PFSK-1 (cell line): ENCODE results near the gene ADCY2.

Source experiments
- FOXP2 ChIP-seq: optimal IDR thresholded peaks from 2 replicates; pipeline ENCODE3; 2011; ENCODE audit warnings: borderline replicate concordance, control low read depth, inconsistent platforms; ENCODE audit not compliant: insufficient read depth; ENCODE audit errors: extremely low read length, extremely low read depth
- POLR2AphosphoS5 ChIP-seq: IDR thresholded peaks from 2 replicates; pipeline ENCODE4 v1.6.1; 2012; ENCODE audit warnings: low read depth, mild to moderate bottlenecking, control low read depth, low read length, moderate library complexity
- REST ChIP-seq, 2 experiments: IDR thresholded peaks; 2 replicates each; pipeline versions ENCODE4 v1.6.1 to v1.8.0; 2011 to 2012; ENCODE audit warnings: low read depth in 2 of 2, low read length in 2 of 2, control low read depth in 1 of 2, inconsistent platforms in 1 of 2, mild to moderate bottlenecking in 1 of 2, moderate library complexity in 1 of 2; ENCODE audit not compliant: insufficient read depth in 1 of 2
- SIN3A ChIP-seq: IDR thresholded peaks from 2 replicates; pipeline ENCODE4 v1.6.1; 2012; ENCODE audit warnings: mild to moderate bottlenecking, low read length, moderate library complexity, borderline replicate concordance; ENCODE audit not compliant: insufficient read depth
- TAF1 ChIP-seq: IDR thresholded peaks from 2 replicates; pipeline ENCODE4 v1.6.1; 2012; ENCODE audit warnings: low read length, control low read depth, borderline replicate concordance; ENCODE audit not compliant: insufficient read depth

Gene ADCY2

GRCh38 chr5:7419367-7419766, 23.4 kb downstream of the ADCY2 start:
- TF ChIP-seq TAF1: no peak
- TF ChIP-seq FOXP2: no peak
- TF ChIP-seq POLR2AphosphoS5: no peak
- TF ChIP-seq SIN3A: no peak
- TF ChIP-seq REST (IDR thresholded peaks at IDR 0.05; ENCODE audit: insufficient read depth in 1 of 2, low read depth in 2 of 2, low read length in 2 of 2): no peak

- TF ChIP-seq REST (IDR thresholded peaks at IDR 0.05; ENCODE audit: insufficient read depth in 1 of 2, low read depth in 2 of 2, low read length in 2 of 2): no peak
- TF ChIP-seq FOXP2: no peak
- no peak for TF ChIP-seq SIN3A
- TF ChIP-seq TAF1: no peak
- TF ChIP-seq POLR2AphosphoS5: no peak
Measured at GRCh38 chr5:7419846-7420245, 23.9 kb downstream of the ADCY2 start.

DNA sequence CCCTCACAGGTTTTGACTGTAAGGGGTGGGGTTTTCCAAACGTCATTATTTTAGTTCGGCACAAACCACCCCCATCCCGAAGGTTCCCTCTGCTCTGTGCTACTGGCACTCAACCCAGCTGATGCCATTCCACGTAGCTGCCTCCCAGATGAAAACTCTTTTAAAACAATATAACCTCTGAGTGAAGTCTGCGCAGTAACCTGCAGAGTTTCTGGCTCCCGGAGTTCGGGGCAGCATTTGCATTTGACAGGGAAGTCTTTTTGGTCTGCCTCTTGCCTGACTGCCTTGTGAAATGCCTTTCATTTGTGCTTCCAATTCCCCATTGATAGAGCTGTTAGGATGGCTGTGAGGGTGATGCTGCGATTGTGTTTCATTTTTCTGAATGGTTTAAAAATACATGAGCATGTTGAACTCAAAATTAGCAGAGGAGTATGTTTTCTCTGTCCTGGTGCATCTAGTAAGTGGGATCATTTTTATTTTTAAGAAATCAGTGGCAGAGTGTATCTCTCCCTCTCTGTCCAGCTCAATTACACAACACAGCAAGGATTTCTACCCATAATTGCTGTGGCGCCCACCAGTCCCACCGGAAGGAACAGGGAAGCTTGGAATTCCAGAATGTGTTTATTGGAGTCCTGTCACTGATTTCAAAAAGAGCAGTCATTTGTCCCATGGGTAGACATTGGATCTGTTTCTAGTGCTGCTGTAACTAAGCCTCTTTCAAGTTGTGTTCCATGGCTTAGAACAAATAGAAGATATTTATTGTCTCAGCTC, 24.8 kb downstream of the ADCY2 start:
- TF ChIP-seq REST (IDR thresholded peaks at IDR 0.05; ENCODE audit: insufficient read depth in 1 of 2, low read depth in 2 of 2, low read length in 2 of 2) (no peak), SIN3A (no peak), POLR2AphosphoS5 (no peak), FOXP2 (no peak), TAF1 (no peak)

DNA sequence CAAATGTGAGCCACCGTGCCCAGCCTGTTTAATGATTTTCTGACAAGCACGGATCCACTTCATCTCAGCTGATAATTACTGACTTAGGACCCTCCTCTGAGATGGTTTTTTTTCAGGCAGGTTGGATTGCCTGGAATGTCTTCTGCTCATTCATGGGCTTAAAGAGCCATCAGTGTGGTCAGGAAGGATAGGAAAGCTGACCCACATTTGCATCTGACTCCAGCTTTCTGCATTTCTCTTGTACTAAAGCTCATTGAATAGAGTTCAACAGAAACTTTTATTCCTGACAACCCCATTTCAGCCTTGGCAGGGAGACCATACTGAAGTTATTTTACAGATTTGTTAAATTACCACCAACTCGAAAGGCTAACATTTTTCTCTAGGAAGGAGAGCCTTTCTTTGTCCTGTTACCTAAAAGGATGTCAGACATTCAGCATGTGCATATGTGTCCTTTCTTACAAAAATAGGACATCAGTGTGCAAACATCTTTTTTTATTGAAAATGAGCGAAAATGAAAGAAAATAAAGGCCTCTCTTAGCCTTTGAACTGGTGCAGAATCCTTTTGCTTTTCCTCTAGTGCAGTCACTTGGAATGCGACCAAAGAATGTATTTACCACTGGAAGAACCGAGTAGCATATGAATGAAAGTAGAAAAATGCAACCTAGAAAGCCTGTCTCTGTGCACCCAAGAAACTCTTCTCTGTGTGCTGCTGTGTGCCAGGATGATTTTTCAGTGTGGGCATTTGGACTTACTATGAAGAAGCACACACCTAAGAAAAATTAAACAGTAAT, 26.6 kb downstream of the ADCY2 start:
- no peak for TF ChIP-seq FOXP2
- no peak for TF ChIP-seq REST (IDR thresholded peaks at IDR 0.05; ENCODE audit: insufficient read depth in 1 of 2, low read depth in 2 of 2, low read length in 2 of 2)
- no peak for TF ChIP-seq TAF1
